CD4-positive, CD25-positive, alpha-beta regulatory T cell (primary cell): Measurements from ENCODE around the gene DDR1. TPM values are rescaled to one million over a fixed set of nuclear protein-coding genes. Genes with fewer than 3 reads are reported as not detected.
A peak's percentile ranks its signal among the peaks of the same experiment; 100 is the strongest.

Experiments used
- ATAC-seq, 2 donors: fragments of 150-1000 bp; cut with Tn5 transposase; one replicate each; pipeline ENCODE4 v1.10.0; 2021; ENCODE audit warnings: low read depth in 2 of 2, moderate number of reproducible peaks in 2 of 2, moderate library complexity in 1 of 2
- DNase-seq, 3 donors: peaks; one replicate each; pipeline versions ENCODE4 v3.0.0 to v3.0.0-alpha.2; 2012 to 2022; ENCODE audit warnings: mixed read lengths in 1 of 3
- H3K27ac ChIP-seq: one replicate; pipeline ENCODE4 v1.7.0; 2013; ENCODE audit warnings: mild to moderate bottlenecking, low read length; ENCODE audit not compliant: insufficient read depth, poor library complexity, severe bottlenecking
- H3K27me3 ChIP-seq: one replicate; pipeline ENCODE4 v1.7.0; 2013; ENCODE audit warnings: low read length; ENCODE audit not compliant: control insufficient read depth, insufficient read depth
- H3K36me3 ChIP-seq: one replicate; pipeline ENCODE4 v1.7.0; 2013; ENCODE audit warnings: mild to moderate bottlenecking, low read length, moderate library complexity; ENCODE audit not compliant: control insufficient read depth, insufficient read depth
- H3K4me1 ChIP-seq: 2 replicates; pipeline ENCODE4 v1.7.0; 2013; ENCODE audit warnings: mild to moderate bottlenecking, low read length; ENCODE audit not compliant: insufficient read depth, control insufficient read depth, poor library complexity, severe bottlenecking
- H3K4me3 ChIP-seq: one replicate; pipeline ENCODE4 v1.7.0; 2013; ENCODE audit warnings: low read depth, mild to moderate bottlenecking, low read length, moderate library complexity
- H3K9me3 ChIP-seq, 2 experiments: 1 replicate in 1 of 2; 2 replicates in 1 of 2; pipeline ENCODE4 v1.7.0; 2013; ENCODE audit warnings: low read length in 2 of 2, mild to moderate bottlenecking in 1 of 2, moderate library complexity in 1 of 2; ENCODE audit not compliant: control insufficient read depth in 2 of 2
- H3K27ac Mint-ChIP-seq, 3 donors: one replicate each; pipeline ENCODE4 v1.8.0; 2020 to 2022; ENCODE audit warnings: mild to moderate bottlenecking in 3 of 3, mixed read lengths in 3 of 3, moderate library complexity in 2 of 3
- H3K27me3 Mint-ChIP-seq: one replicate; pipeline ENCODE4 v1.8.0; 2022; ENCODE audit warnings: mild to moderate bottlenecking, mixed read lengths
- H3K36me3 Mint-ChIP-seq: one replicate; pipeline ENCODE4 v1.8.0; 2020; ENCODE audit warnings: mixed read lengths
- H3K4me1 Mint-ChIP-seq, 4 donors: one replicate each; pipeline ENCODE4 v1.8.0; 2020 to 2022; ENCODE audit warnings: mixed read lengths in 4 of 4, mild to moderate bottlenecking in 1 of 4
- H3K4me3 Mint-ChIP-seq, 4 donors: one replicate each; pipeline ENCODE4 v1.8.0; 2020 to 2022; ENCODE audit warnings: mild to moderate bottlenecking in 4 of 4, mixed read lengths in 4 of 4, moderate library complexity in 3 of 4
- H3K9me3 Mint-ChIP-seq, 7 donors: one replicate each; pipeline ENCODE4 v1.8.0; 2020 to 2022; ENCODE audit warnings: mixed read lengths in 7 of 7, mild to moderate bottlenecking in 3 of 7, moderate library complexity in 2 of 7
- polyA plus RNA-seq, 4 donors: library from polyadenylated mRNA; unstranded; fragments of 300-500 nt; fragmentation: Illumina TruSeq; gene quantifications; one replicate each; pipeline ENCODE4 v1.2.3, GENCODE V29; 2021
- total RNA-seq: library from RNA; stranded (reverse); gene quantifications from one replicate; pipeline ENCODE4 v1.2.3, GENCODE V29; 2022

The DDR1 gene
- total and polyA plus RNA-seq, 5 donors from 2014 or later, result 1.2 to 5.0 (median 2.3) TPM

- Mint-ChIP-seq H3K4me1 (peaks cover 0 to 23% (median 12%) of the 10 kb centered on the region in 4 donors), H3K36me3 (no peaks in the 10 kb centered on the region), H3K9me3 (no peaks in the 10 kb centered on the region), H3K27ac (no peak overlapping the region), H3K4me3 (no peak overlapping the region), H3K27me3 (peaks cover 8% of the 10 kb centered on the region)
- no peaks in the 10 kb centered on the region for H3K9me3 ChIP-seq
- ATAC-seq (no peak), DNase-seq (no peak)
- H3K36me3 ChIP-seq, result no peaks in the 10 kb centered on the region
- peaks cover 7% of the 10 kb centered on the region for H3K4me1 ChIP-seq
- H3K27me3 ChIP-seq, result no peaks in the 10 kb centered on the region
- H3K27ac ChIP-seq, result no peak overlapping the region
- no peak overlapping the region for H3K4me3 ChIP-seq
These were observed 44.6 kb upstream of the DDR1 start for GRCh38 chr6:30839671-30840070.

DNA sequence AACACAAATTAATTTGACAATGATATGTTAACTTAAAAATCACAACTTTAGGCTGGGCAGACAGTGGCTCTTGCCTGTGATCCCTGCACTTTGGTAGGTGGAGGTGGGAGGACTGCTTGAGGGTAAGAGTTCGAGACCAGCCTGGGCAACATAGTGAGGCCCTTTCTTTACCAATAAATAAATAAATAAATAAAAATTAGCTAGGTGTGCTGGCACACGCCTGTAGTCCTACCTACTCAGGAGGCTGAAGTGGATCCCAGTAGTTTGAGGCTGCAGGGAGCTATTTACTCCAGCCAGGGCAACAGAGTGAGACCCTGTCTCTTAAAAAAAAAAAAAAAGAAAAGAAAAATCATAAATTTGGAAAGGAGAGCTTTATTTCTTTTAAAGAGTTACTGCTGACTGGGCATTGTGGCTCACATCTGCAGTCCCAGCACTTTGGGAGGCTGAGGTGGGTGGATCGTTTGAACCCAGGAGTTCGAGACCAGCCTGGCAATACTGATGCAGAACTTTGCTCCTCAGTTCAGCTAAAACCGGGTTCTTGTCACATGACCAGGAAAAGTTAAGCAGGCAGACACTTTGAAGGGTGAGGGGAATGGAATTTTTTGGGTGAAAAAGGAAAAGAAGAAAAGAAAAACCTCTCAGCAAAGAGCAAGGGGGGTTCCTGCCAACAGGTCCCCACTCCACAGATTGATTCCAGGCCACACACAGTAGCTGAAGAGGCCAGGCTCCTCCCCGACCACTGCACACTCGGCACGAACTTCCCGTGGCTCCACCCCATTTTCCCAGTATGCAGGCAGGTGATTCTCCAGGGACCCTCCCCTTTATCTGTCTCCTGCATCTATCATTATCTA, 44.0 kb upstream of the DDR1 start:
- H3K27ac ChIP-seq, result no peak overlapping the region
- Mint-ChIP-seq H3K9me3 (no peaks in the 10 kb centered on the region), H3K27ac (peak overlapping the region in 1 of 3 donors; percentile 71), H3K4me3 (no peak overlapping the region), H3K4me1 (peaks cover 0 to 16% (median 7%) of the 10 kb centered on the region in 4 donors), H3K36me3 (no peaks in the 10 kb centered on the region), H3K27me3 (peaks cover 14% of the 10 kb centered on the region)
- no peaks in the 10 kb centered on the region for H3K27me3 ChIP-seq
- H3K36me3 ChIP-seq, result no peaks in the 10 kb centered on the region
- H3K9me3 ChIP-seq, result no peaks in the 10 kb centered on the region
- no peak for ATAC-seq
- DNase-seq, result no peak
- H3K4me1 ChIP-seq, result peaks cover under 1% of the 10 kb centered on the region
- H3K4me3 ChIP-seq, result no peak overlapping the region

DNA sequence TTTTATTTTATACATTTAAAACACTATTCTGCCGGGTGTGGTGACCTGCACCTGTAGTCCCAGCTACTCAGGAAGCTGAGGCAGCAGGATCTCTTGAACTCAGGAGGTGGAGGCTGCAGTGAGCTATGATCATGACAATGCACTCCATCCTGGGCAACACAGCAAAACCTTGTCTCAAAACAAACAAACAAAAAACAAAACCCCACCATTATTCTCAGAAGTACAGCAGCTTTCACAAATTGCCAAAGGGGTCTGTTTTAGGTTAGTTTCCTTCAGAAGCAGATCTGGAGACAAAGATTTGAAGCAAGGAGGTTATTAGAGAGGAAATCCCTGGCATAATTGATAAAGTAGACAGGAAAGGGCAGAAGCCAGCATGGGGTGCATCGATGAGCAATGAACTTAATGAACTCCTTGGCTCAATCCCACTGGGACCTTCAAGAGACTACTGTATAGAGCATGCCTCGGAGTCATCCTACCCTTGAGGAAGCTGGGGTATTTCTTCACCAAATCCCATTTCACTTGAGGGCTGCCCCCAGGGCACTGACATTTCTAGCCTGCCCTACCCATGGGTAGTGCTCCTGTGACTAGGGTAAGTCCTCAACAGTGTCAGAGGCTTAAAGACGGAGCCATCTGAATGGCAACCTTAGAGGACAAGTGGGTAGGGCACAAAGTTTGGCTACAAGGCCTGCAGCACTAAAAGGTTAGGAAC, 43.2 kb upstream of the DDR1 start:
- no peak overlapping the region for H3K4me3 ChIP-seq
- DNase-seq, result peak in 1 of 3 donors; percentile 42
- H3K36me3 ChIP-seq, result no peaks in the 10 kb centered on the region
- H3K27me3 ChIP-seq, result no peaks in the 10 kb centered on the region
- H3K4me1 ChIP-seq, result no peaks in the 10 kb centered on the region
- no peak overlapping the region for H3K27ac ChIP-seq
- ATAC-seq, result no peak
- peak overlapping the region in 1 of 3 donors; percentile 71 for H3K27ac Mint-ChIP-seq
- H3K4me1 Mint-ChIP-seq, result peaks cover 0 to 12% (median 5%) of the 10 kb centered on the region in 4 donors
- peaks cover 19% of the 10 kb centered on the region for H3K27me3 Mint-ChIP-seq
- H3K36me3 Mint-ChIP-seq, result no peaks in the 10 kb centered on the region
- no peaks in the 10 kb centered on the region for H3K9me3 ChIP-seq
- no peak overlapping the region for H3K4me3 Mint-ChIP-seq
- peaks cover 0 to 2% (median 0%) of the 10 kb centered on the region in 7 donors for H3K9me3 Mint-ChIP-seq

DNA sequence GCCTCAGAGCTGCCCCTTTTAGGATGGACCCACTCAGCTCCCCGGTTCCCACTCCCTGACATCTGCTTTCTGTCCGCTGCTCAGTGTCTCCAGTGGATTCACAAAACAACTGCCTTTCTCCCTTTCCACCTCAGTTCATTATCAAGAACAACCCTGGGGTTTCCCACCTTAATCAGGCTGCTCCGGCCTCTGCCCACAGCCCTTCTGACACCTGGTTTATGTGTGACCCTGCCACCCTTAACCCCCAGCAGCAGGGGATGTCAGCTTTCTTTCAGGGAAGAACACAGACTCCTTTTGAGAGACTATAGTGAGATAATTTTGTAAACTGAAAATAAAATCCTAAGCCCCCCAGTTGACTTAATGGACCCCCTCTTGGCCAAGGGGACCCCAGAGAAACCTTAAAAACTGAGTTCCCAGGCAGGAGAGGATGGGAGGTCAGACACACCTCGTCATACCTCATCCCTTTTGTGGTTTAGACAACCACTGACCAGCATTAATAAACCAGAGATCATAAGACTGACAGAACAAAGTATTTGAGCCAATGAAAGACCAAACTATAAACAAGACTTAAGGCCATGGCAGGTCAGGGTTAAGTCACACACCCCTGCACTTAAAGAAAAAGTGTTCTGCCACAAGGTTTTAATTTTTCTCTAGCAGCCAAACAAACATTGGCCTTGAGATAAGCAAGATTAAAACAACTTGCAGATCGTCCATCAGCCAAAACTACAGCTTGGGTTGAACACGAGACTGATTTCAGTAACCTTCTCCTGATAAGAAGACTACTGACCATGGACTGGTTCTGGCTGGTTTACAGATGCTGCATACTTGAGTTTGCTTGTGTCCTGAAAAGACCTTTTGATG, 42.4 kb upstream of the DDR1 start:
- Histone ChIP-seq H3K36me3 (no peaks in the 10 kb centered on the region), H3K27ac (no peak overlapping the region), H3K9me3 (no peaks in the 10 kb centered on the region), H3K4me1 (no peaks in the 10 kb centered on the region), H3K4me3 (no peak overlapping the region), H3K27me3 (no peaks in the 10 kb centered on the region)
- Mint-ChIP-seq H3K4me1 (peaks cover 0 to 12% (median 5%) of the 10 kb centered on the region in 4 donors), H3K9me3 (peaks cover 0 to 2% (median 0%) of the 10 kb centered on the region in 7 donors), H3K4me3 (peak overlapping the region in 1 of 4 donors; percentile 21), H3K36me3 (no peaks in the 10 kb centered on the region), H3K27me3 (peaks cover 21% of the 10 kb centered on the region), H3K27ac (no peak overlapping the region)
- no peak for DNase-seq
- ATAC-seq, result no peak

- no peaks in the 10 kb centered on the region for H3K27me3 ChIP-seq
- Mint-ChIP-seq H3K4me3 (no peak overlapping the region), H3K36me3 (no peaks in the 10 kb centered on the region), H3K4me1 (peaks cover 0 to 11% (median 5%) of the 10 kb centered on the region in 4 donors), H3K9me3 (peaks cover 0 to 2% (median 0%) of the 10 kb centered on the region in 7 donors), H3K27me3 (peaks cover 26% of the 10 kb centered on the region), H3K27ac (peak overlapping the region in 1 of 3 donors; percentile 63)
- H3K27ac ChIP-seq, result no peak overlapping the region
- H3K9me3 ChIP-seq, result no peaks in the 10 kb centered on the region
- no peaks in the 10 kb centered on the region for H3K36me3 ChIP-seq
- no peak overlapping the region for H3K4me3 ChIP-seq
- DNase-seq (peak in 1 of 3 donors; percentile 30), ATAC-seq (no peak)
- no peaks in the 10 kb centered on the region for H3K4me1 ChIP-seq
These were observed 41.3 kb upstream of the DDR1 start for GRCh38 chr6:30842754-30843610.

DNA sequence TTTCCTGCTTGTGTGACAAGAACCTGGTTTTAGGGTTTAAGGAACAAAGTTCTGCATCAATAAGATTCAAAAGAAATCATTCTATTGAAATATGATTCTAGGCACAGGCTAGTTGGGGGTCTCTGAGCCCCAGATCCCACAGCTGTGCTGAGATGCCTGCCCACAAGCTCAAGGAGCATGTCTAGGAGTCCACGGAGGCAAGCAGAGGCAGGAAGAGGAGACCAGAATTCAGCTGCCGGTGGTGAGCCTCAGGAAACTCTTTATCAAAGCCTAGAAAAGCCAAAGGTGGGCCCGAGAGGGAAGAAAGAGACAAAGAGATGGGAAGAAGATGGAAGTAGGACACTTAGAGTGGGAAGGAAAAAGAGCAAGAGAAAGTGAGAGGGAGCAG, 40.7 kb upstream of the DDR1 start:
- Histone ChIP-seq H3K9me3 (no peaks in the 10 kb centered on the region), H3K27ac (no peak overlapping the region), H3K4me3 (no peak overlapping the region), H3K36me3 (no peaks in the 10 kb centered on the region), H3K4me1 (no peaks in the 10 kb centered on the region), H3K27me3 (no peaks in the 10 kb centered on the region)
- ATAC-seq, result no peak
- H3K4me1 Mint-ChIP-seq, result peaks cover 0 to 10% (median 5%) of the 10 kb centered on the region in 4 donors
- H3K36me3 Mint-ChIP-seq, result no peaks in the 10 kb centered on the region
- peaks cover 26% of the 10 kb centered on the region for H3K27me3 Mint-ChIP-seq
- DNase-seq, result no peak
- H3K9me3 Mint-ChIP-seq, result peaks cover 0 to 2% (median 0%) of the 10 kb centered on the region in 7 donors
- peak overlapping the region in 1 of 3 donors; percentile 40 for H3K27ac Mint-ChIP-seq
- H3K4me3 Mint-ChIP-seq, result no peak overlapping the region
